HG03159 (cell line): ENCODE measurements around the gene ZCCHC9.
"Not testable (repeated sequence)": the region's sequence is repeated elsewhere in the genome, so short reads cannot be mapped to it uniquely, and the experiment has no call there.

ENCODE experiments used
- ATAC-seq: cut with Tn5 transposase; IDR thresholded peaks from one replicate; pipeline ENCODE4 v1.9.1; 2021; ENCODE audit warnings: mild to moderate bottlenecking, moderate library complexity; ENCODE audit not compliant: unreplicated experiment

Gene ZCCHC9

GRCh38 chr5:81301271-81302015, at the start of gene ZCCHC9:
TSS of gene ZCCHC9 (plus strand) at chr5:81301587. CDS start at chr5:81304758, 3,171 bp downstream.
- peak; percentile 96 for ATAC-seq

- no peak for ATAC-seq
These were observed 49.5 kb upstream of the ZCCHC9 start for GRCh38 chr5:81251922-81252321.

- no peak for ATAC-seq
These were observed 48.5 kb upstream of the ZCCHC9 start for GRCh38 chr5:81252904-81253303.

- no peak for ATAC-seq
These were observed 47.5 kb upstream of the ZCCHC9 start for GRCh38 chr5:81253875-81254274.

- ATAC-seq: no peak
These were observed 46.4 kb upstream of the ZCCHC9 start for GRCh38 chr5:81254886-81255559.

GRCh38 chr5:81256766-81257165, 44.6 kb upstream of the ZCCHC9 start:
- ATAC-seq: no peak

GRCh38 chr5:81262796-81263195, 38.6 kb upstream of the ZCCHC9 start:
- ATAC-seq: not testable (repeated sequence)

GRCh38 chr5:81265101-81265500, 36.3 kb upstream of the ZCCHC9 start:
- no peak for ATAC-seq

GRCh38 chr5:81268521-81269196, 32.7 kb upstream of the ZCCHC9 start:
- no peak for ATAC-seq

- no peak for ATAC-seq
These were observed 31.5 kb upstream of the ZCCHC9 start for GRCh38 chr5:81269751-81270393.

GRCh38 chr5:81270394-81271027, 30.9 kb upstream of the ZCCHC9 start:
- not testable (repeated sequence) for ATAC-seq

- ATAC-seq: no peak
These were observed 17.4 kb upstream of the ZCCHC9 start for GRCh38 chr5:81283976-81284375.

- no peak for ATAC-seq
These were observed 15.2 kb upstream of the ZCCHC9 start for GRCh38 chr5:81286059-81286617.

- no peak for ATAC-seq
These were observed 13.4 kb upstream of the ZCCHC9 start for GRCh38 chr5:81288021-81288433.

GRCh38 chr5:81290146-81290545, 11.2 kb upstream of the ZCCHC9 start:
- no peak for ATAC-seq

GRCh38 chr5:81292130-81292529, 9.3 kb upstream of the ZCCHC9 start:
- no peak for ATAC-seq

- not testable (repeated sequence) for ATAC-seq
These were observed 7.4 kb upstream of the ZCCHC9 start for GRCh38 chr5:81294021-81294420.

- ATAC-seq: no peak
These were observed 3.9 kb upstream of the ZCCHC9 start for GRCh38 chr5:81297531-81297930.

GRCh38 chr5:81300921-81301270, 491 bp upstream of the ZCCHC9 start:
- ATAC-seq: no peak

- no peak for ATAC-seq
These were observed 1.2 kb downstream of the ZCCHC9 start for GRCh38 chr5:81302596-81302995.

- ATAC-seq: no peak
These were observed 2.2 kb downstream of the ZCCHC9 start for GRCh38 chr5:81303563-81303962.
